Measurements from ENCODE around the gene CENPS. TPM values are rescaled to one million over a fixed set of nuclear protein-coding genes. Genes with fewer than 3 reads are reported as not detected.

Gene CENPS
- total and polyA plus RNA-seq, 2 of the 8 experiments (the other 6 are each of a cell fraction or from before 2014, with no cell fraction given): 7.8 to 20.3 TPM

- TF ChIP-seq RXRA (IDR thresholded peaks at IDR 0.05; ENCODE audit: insufficient read depth, low read depth, low read length) (no peak), GTF2F1 (IDR thresholded peaks at IDR 0.05; ENCODE audit: borderline replicate concordance, low read depth, low read length) (no peak), CHD1 (IDR thresholded peaks at IDR 0.05; ENCODE audit: low read depth, low read length) (no peak), USF2 (IDR thresholded peaks at IDR 0.05; ENCODE audit: low read length) (no peak)
Measured at GRCh38 chr1:10440305-10440704, 10.1 kb downstream of the CENPS start (continued).

Measured in H1 (cell line).